Measurements from ENCODE around the gene BEST4.

- TF ChIP-seq TAF1 (IDR thresholded peaks at IDR 0.05; ENCODE audit: borderline replicate concordance, insufficient read depth, low read length) (no peak), REST (IDR thresholded peaks at IDR 0.05; ENCODE audit: insufficient read depth in 1 of 2, low read depth in 2 of 2, low read length in 2 of 2) (no peak), POLR2AphosphoS5 (IDR thresholded peaks at IDR 0.05; ENCODE audit: low read depth, low read length) (no peak), SIN3A (IDR thresholded peaks at IDR 0.05; ENCODE audit: borderline replicate concordance, insufficient read depth, low read length) (no peak), FOXP2 (optimal IDR thresholded peaks at IDR 0.05; ENCODE audit: borderline replicate concordance, extremely low read depth, extremely low read length, insufficient read depth) (no peak)
Measured at GRCh38 chr1:44830900-44831304, 42.9 kb upstream of the BEST4 start.

Measured in PFSK-1 (cell line).